ENCODE data around the gene MED27.

DNA sequence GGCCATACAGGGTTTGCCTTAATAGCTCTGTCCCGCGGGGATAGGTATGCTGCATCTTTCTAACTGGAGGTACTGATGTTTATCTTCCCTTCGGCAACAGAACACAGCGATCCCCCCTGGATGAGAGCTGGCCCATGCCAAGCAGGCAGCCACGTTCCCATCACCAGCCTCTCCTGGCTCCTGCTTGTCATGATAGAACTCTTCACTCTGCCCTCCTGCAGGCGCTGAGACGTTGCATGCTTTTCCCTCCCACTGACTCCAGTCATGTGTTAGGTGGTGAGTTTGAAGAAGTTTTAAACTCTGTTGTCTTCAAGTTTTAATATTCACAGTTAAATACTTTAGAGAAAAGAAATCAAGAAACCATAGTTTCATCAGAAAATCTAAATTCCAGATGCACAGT lies 60.0 kb downstream of the MED27 start:
- no peak for TF ChIP-seq FOXA3 (CRISPR knock-in tag; IDR thresholded peaks at IDR 0.05)
- TF ChIP-seq GABPA (IDR thresholded peaks at IDR 0.05; ENCODE audit: low read depth, low read length) = no peak
- TF ChIP-seq GABPA (CRISPR knock-in tag; IDR thresholded peaks at IDR 0.05; ENCODE audit: low read depth) = no peak
- no peak for TF ChIP-seq CTCF (CRISPR knock-in tag; IDR thresholded peaks at IDR 0.05)
- no peak for TF ChIP-seq HOXA7 (CRISPR knock-in tag; IDR thresholded peaks at IDR 0.05)
- TF ChIP-seq ZBTB21 (CRISPR knock-in tag; IDR thresholded peaks at IDR 0.05) = no peak
